ENCODE results near the gene ZDHHC14.

The ZDHHC14 gene

DNA sequence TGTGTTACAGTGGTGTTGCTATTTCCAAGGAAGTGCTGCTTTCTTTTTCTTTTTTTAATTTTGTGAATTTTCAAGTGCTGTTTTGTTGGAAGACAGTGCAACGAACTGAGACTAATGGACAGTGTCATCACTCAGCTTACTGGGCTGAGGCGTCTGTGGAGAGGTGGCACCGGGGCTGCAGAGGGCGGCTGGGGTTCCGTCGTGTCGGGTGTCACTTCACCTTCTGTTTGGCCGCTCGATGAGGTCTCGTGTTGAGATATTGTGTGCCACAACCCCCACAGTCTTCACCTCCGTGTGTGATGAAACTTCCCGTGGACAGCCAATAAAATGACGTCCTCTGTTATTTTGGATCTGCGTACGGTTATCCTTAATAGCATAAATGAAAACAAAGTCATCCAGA is 292.6 kb downstream of the ZDHHC14 start:
- Histone ChIP-seq H3K27me3 (replicated peaks) (no peaks in the 10 kb centered on the region), H3K27ac (no peak overlapping the region), H3K4me3 (ENCODE audit: low read depth, low read length) (no peak overlapping the region), H3K36me3 (replicated peaks) (no peaks in the 10 kb centered on the region)
- DNase-seq: no peak
- in situ Hi-C loops (cut with HindIII; ENCODE audit: low pct_ligation_motif_present, low sequenced_read_pairs): no loop called here
- TF ChIP-seq, protein P1, sequence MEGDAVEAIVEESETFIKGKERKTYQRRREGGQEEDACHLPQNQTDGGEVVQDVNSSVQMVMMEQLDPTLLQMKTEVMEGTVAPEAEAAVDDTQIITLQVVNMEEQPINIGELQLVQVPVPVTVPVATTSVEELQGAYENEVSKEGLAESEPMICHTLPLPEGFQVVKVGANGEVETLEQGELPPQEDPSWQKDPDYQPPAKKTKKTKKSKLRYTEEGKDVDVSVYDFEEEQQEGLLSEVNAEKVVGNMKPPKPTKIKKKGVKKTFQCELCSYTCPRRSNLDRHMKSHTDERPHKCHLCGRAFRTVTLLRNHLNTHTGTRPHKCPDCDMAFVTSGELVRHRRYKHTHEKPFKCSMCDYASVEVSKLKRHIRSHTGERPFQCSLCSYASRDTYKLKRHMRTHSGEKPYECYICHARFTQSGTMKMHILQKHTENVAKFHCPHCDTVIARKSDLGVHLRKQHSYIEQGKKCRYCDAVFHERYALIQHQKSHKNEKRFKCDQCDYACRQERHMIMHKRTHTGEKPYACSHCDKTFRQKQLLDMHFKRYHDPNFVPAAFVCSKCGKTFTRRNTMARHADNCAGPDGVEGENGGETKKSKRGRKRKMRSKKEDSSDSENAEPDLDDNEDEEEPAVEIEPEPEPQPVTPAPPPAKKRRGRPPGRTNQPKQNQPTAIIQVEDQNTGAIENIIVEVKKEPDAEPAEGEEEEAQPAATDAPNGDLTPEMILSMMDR (IDR thresholded peaks at IDR 0.05; ENCODE audit: low read depth, low read length, missing control alignments): no peak

- in situ Hi-C loops (cut with HindIII; ENCODE audit: low pct_ligation_motif_present, low sequenced_read_pairs): no loop called here
- H3K36me3 ChIP-seq (replicated peaks): no peaks in the 10 kb centered on the region
- H3K27ac ChIP-seq: no peak overlapping the region
- TF ChIP-seq, protein P1 (IDR thresholded peaks at IDR 0.05; ENCODE audit: low read depth, low read length, missing control alignments): no peak
- no peak for DNase-seq
- H3K27me3 ChIP-seq (replicated peaks): no peaks in the 10 kb centered on the region
- no peak overlapping the region for H3K4me3 ChIP-seq (ENCODE audit: low read depth, low read length)
Observed at GRCh38 chr6:157674061-157674460, 293.1 kb downstream of the ZDHHC14 start.

- no peak for DNase-seq
- H3K27ac ChIP-seq: no peak overlapping the region
- H3K4me3 ChIP-seq (ENCODE audit: low read depth, low read length): no peak overlapping the region
- TF ChIP-seq, protein P1 (IDR thresholded peaks at IDR 0.05; ENCODE audit: low read depth, low read length, missing control alignments): no peak
- in situ Hi-C loops (cut with HindIII; ENCODE audit: low pct_ligation_motif_present, low sequenced_read_pairs): no loop called here
- H3K36me3 ChIP-seq (replicated peaks): no peaks in the 10 kb centered on the region
- peaks cover 2% of the 10 kb centered on the region for H3K27me3 ChIP-seq (replicated peaks)
Observed at GRCh38 chr6:157675831-157676230, 294.8 kb downstream of the ZDHHC14 start.

GRCh38 chr6:157676241-157676640 is 295.3 kb downstream of the ZDHHC14 start:
- Histone ChIP-seq H3K27ac (no peak overlapping the region), H3K36me3 (replicated peaks) (no peaks in the 10 kb centered on the region), H3K4me3 (ENCODE audit: low read depth, low read length) (no peak overlapping the region), H3K27me3 (replicated peaks) (peaks cover 2% of the 10 kb centered on the region)
- TF ChIP-seq, protein P1 (IDR thresholded peaks at IDR 0.05; ENCODE audit: low read depth, low read length, missing control alignments): no peak
- no peak for DNase-seq
- in situ Hi-C loops (cut with HindIII; ENCODE audit: low pct_ligation_motif_present, low sequenced_read_pairs): no loop called here

- no peaks in the 10 kb centered on the region for H3K36me3 ChIP-seq (replicated peaks)
- H3K27me3 ChIP-seq (replicated peaks): peaks cover 2% of the 10 kb centered on the region
- no peak overlapping the region for H3K27ac ChIP-seq
- in situ Hi-C loops (cut with HindIII; ENCODE audit: low pct_ligation_motif_present, low sequenced_read_pairs): no loop called here
- H3K4me3 ChIP-seq (ENCODE audit: low read depth, low read length): no peak overlapping the region
- no peak for DNase-seq
- TF ChIP-seq, protein P1 (IDR thresholded peaks at IDR 0.05; ENCODE audit: low read depth, low read length, missing control alignments): no peak
Observed at GRCh38 chr6:157677235-157677634, 296.2 kb downstream of the ZDHHC14 start.
